SIG-M5 treated with dmso at 0.1 percent for 504 hours (cell line): ENCODE results near the gene MIAT.

ENCODE experiments used
- DNase-seq: peaks from one replicate; lab custom pipeline; 2025; ENCODE audit not compliant: unreplicated experiment; lab: John Stamatoyannopoulos, UW

MIAT gene

GRCh38 chr22:26631282-26631681, 26.1 kb upstream of the MIAT start:
- DNase-seq, result no peak

- no peak for DNase-seq
These were observed 24.8 kb upstream of the MIAT start for GRCh38 chr22:26632422-26633155.

GRCh38 chr22:26634189-26634588, 23.2 kb upstream of the MIAT start:
- DNase-seq, result no peak

- DNase-seq, result no peak
These were observed 22.3 kb upstream of the MIAT start for GRCh38 chr22:26635117-26635516.

GRCh38 chr22:26636296-26636695, 21.1 kb upstream of the MIAT start:
- no peak for DNase-seq

GRCh38 chr22:26642465-26643417, 14.6 kb upstream of the MIAT start:
- peak; percentile 25 for DNase-seq

- no peak for DNase-seq
These were observed 13.8 kb upstream of the MIAT start for GRCh38 chr22:26643418-26644100.

GRCh38 chr22:26646158-26646557, 11.2 kb upstream of the MIAT start:
- DNase-seq, result no peak

- no peak for DNase-seq
These were observed 9.3 kb upstream of the MIAT start for GRCh38 chr22:26648011-26648497.

- DNase-seq, result peak; percentile 80
These were observed 8.6 kb upstream of the MIAT start for GRCh38 chr22:26648528-26649388.

GRCh38 chr22:26650722-26651421, 6.5 kb upstream of the MIAT start:
- DNase-seq, result no peak

GRCh38 chr22:26651815-26652214, 5.6 kb upstream of the MIAT start:
- DNase-seq, result peak; percentile 36

GRCh38 chr22:26658161-26658560, 773 bp downstream of the MIAT start:
- no peak for DNase-seq

GRCh38 chr22:26658671-26659478, 1.5 kb downstream of the MIAT start:
- peak; percentile 78 for DNase-seq

GRCh38 chr22:26660356-26660755, 3.0 kb downstream of the MIAT start:
- no peak for DNase-seq

- no peak for DNase-seq
These were observed 3.7 kb downstream of the MIAT start for GRCh38 chr22:26660961-26661578.

GRCh38 chr22:26662160-26662559, 4.8 kb downstream of the MIAT start:
- DNase-seq, result no peak

- no peak for DNase-seq
These were observed 6.1 kb downstream of the MIAT start for GRCh38 chr22:26663374-26663923.
